ENCODE data around the gene NBAS. TPM values are rescaled to one million over a fixed set of nuclear protein-coding genes. Genes with fewer than 3 reads are reported as not detected.

NBAS gene
- total RNA-seq, 1 experiment from 2014 or later, result 36.3 TPM

- no peak overlapping the region for H3K27ac ChIP-seq (ENCODE audit: low read length)
- TF ChIP-seq POLR2AphosphoS5 (IDR thresholded peaks at IDR 0.05; ENCODE audit: low read depth, low read length) (no peak), SIN3A (IDR thresholded peaks at IDR 0.05; ENCODE audit: borderline replicate concordance, insufficient read depth, low read depth, low read length) (no peak), CTCF (IDR thresholded peaks at IDR 0.05) (no peak), TCF7L2 (IDR thresholded peaks at IDR 0.05; ENCODE audit: low read depth, low read length) (no peak)
- TF ChIP-seq, protein P1, sequence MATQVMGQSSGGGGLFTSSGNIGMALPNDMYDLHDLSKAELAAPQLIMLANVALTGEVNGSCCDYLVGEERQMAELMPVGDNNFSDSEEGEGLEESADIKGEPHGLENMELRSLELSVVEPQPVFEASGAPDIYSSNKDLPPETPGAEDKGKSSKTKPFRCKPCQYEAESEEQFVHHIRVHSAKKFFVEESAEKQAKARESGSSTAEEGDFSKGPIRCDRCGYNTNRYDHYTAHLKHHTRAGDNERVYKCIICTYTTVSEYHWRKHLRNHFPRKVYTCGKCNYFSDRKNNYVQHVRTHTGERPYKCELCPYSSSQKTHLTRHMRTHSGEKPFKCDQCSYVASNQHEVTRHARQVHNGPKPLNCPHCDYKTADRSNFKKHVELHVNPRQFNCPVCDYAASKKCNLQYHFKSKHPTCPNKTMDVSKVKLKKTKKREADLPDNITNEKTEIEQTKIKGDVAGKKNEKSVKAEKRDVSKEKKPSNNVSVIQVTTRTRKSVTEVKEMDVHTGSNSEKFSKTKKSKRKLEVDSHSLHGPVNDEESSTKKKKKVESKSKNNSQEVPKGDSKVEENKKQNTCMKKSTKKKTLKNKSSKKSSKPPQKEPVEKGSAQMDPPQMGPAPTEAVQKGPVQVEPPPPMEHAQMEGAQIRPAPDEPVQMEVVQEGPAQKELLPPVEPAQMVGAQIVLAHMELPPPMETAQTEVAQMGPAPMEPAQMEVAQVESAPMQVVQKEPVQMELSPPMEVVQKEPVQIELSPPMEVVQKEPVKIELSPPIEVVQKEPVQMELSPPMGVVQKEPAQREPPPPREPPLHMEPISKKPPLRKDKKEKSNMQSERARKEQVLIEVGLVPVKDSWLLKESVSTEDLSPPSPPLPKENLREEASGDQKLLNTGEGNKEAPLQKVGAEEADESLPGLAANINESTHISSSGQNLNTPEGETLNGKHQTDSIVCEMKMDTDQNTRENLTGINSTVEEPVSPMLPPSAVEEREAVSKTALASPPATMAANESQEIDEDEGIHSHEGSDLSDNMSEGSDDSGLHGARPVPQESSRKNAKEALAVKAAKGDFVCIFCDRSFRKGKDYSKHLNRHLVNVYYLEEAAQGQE (IDR thresholded peaks at IDR 0.05; ENCODE audit: insufficient read depth in 1 of 2, low read depth in 2 of 2, low read length in 1 of 2), result no peak
- H3K4me3 ChIP-seq (ENCODE audit: low read depth in 2 of 2, low read length in 2 of 2), result no peak overlapping the region
- H3K27me3 ChIP-seq (ENCODE audit: control insufficient read depth, insufficient read depth, low read length), result no peaks in the 10 kb centered on the region
- no peaks in the 10 kb centered on the region for H3K4me1 ChIP-seq (ENCODE audit: control insufficient read depth, insufficient read depth, low read length)
- intact Hi-C loops (cut with micrococcal nuclease; ENCODE audit: unreplicated experiment) (no loop called here), in situ Hi-C loops (cut with HindIII; ENCODE audit: low pct_unique_long_range_greater_than_20kb, low sequenced_read_pairs) (no loop called here)
- ATAC-seq, result no peak
- BruUV-seq (replicated peaks), result no TSS peak
- H3K9me3 ChIP-seq (ENCODE audit: control insufficient read depth, insufficient read depth, low read depth, low read length), result no peaks in the 10 kb centered on the region
- H3K36me3 ChIP-seq (ENCODE audit: control insufficient read depth, insufficient read depth, low read length), result no peaks in the 10 kb centered on the region
- CTCF ChIA-PET, result no interaction called here
- DNase-seq (ENCODE audit: low read depth, low spot score), result no peak
- POLR2A ChIA-PET, result no interaction called here
These were observed 384.5 kb downstream of the NBAS start for GRCh38 chr2:15176604-15177003.

- Histone ChIP-seq H3K4me1 (ENCODE audit: control insufficient read depth, insufficient read depth, low read length) (no peaks in the 10 kb centered on the region), H3K27ac (ENCODE audit: low read length) (no peak overlapping the region), H3K27me3 (ENCODE audit: control insufficient read depth, insufficient read depth, low read length) (no peaks in the 10 kb centered on the region), H3K9me3 (ENCODE audit: control insufficient read depth, insufficient read depth, low read depth, low read length) (no peaks in the 10 kb centered on the region), H3K4me3 (ENCODE audit: low read depth in 2 of 2, low read length in 2 of 2) (no peak overlapping the region), H3K36me3 (ENCODE audit: control insufficient read depth, insufficient read depth, low read length) (no peaks in the 10 kb centered on the region)
- in situ Hi-C loops (cut with HindIII; ENCODE audit: low pct_unique_long_range_greater_than_20kb, low sequenced_read_pairs), result no loop called here
- CTCF ChIA-PET, result no interaction called here
- intact Hi-C loops (cut with micrococcal nuclease; ENCODE audit: unreplicated experiment), result no loop called here
- POLR2A ChIA-PET, result no interaction called here
- no peak for DNase-seq (ENCODE audit: low read depth, low spot score)
- ATAC-seq, result no peak
- TF ChIP-seq CTCF (IDR thresholded peaks at IDR 0.05) (no peak), TCF7L2 (IDR thresholded peaks at IDR 0.05; ENCODE audit: low read depth, low read length) (no peak), SIN3A (IDR thresholded peaks at IDR 0.05; ENCODE audit: borderline replicate concordance, insufficient read depth, low read depth, low read length) (no peak), POLR2AphosphoS5 (IDR thresholded peaks at IDR 0.05; ENCODE audit: low read depth, low read length) (no peak)
- TF ChIP-seq, protein P1 (IDR thresholded peaks at IDR 0.05; ENCODE audit: insufficient read depth in 1 of 2, low read depth in 2 of 2, low read length in 1 of 2), result no peak
- BruUV-seq (replicated peaks), result no TSS peak
These were observed 386.6 kb downstream of the NBAS start for GRCh38 chr2:15174567-15174966.

All from Panc1 (cell line).